ENCODE measurements around the gene TMEM169.
A peak's percentile ranks its signal among the peaks of the same experiment; 100 is the strongest.

The TMEM169 gene

DNA sequence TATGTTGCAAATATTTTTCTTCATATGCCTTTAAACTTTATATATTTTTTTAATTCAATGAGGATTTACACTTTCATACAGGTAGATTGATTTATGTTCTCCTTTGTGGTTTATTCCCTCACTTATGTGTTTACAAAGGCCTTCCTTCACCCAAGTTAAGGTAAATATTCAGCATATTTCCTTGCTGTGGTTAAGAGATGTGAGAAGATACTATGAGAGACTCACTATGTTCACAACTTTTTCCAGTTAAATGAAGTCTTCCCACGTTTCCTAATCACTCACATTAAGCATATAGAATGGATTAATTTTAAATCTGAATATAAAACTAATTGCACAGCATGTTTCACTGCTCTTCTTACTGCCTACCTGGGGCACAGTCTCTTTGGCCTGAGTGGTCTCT is 707 bp upstream of the TMEM169 start:
- no peaks in the 10 kb centered on the region for H3K36me3 ChIP-seq (ENCODE audit: control insufficient read depth, low read length)
- no peak for TF ChIP-seq EZH2phosphoT487 (IDR thresholded peaks at IDR 0.05; ENCODE audit: borderline replicate concordance, low read length)
- TF ChIP-seq, protein P1, sequence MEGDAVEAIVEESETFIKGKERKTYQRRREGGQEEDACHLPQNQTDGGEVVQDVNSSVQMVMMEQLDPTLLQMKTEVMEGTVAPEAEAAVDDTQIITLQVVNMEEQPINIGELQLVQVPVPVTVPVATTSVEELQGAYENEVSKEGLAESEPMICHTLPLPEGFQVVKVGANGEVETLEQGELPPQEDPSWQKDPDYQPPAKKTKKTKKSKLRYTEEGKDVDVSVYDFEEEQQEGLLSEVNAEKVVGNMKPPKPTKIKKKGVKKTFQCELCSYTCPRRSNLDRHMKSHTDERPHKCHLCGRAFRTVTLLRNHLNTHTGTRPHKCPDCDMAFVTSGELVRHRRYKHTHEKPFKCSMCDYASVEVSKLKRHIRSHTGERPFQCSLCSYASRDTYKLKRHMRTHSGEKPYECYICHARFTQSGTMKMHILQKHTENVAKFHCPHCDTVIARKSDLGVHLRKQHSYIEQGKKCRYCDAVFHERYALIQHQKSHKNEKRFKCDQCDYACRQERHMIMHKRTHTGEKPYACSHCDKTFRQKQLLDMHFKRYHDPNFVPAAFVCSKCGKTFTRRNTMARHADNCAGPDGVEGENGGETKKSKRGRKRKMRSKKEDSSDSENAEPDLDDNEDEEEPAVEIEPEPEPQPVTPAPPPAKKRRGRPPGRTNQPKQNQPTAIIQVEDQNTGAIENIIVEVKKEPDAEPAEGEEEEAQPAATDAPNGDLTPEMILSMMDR (IDR thresholded peaks at IDR 0.05; ENCODE audit: low read depth, low read length, poor library complexity, severe bottlenecking) = no peak
- no peaks in the 10 kb centered on the region for H3F3A ChIP-seq (ENCODE audit: control insufficient read depth, insufficient read depth)
- H3K79me2 ChIP-seq (ENCODE audit: control insufficient read depth, low read length) = no peaks in the 10 kb centered on the region
- peaks cover 4% of the 10 kb centered on the region; the same call in 1 of the 2 replicates for H3K4me1 ChIP-seq (ENCODE audit: control insufficient read depth, low read length)
- no peak overlapping the region for H3K27ac ChIP-seq (ENCODE audit: low read depth, low read length)
- H3K4me3 ChIP-seq (ENCODE audit: low read length) = no peak overlapping the region
- H3K9me3 ChIP-seq (ENCODE audit: control insufficient read depth, insufficient read depth, low read length) = no peaks in the 10 kb centered on the region
- no peaks in the 10 kb centered on the region for H4K20me1 ChIP-seq (ENCODE audit: control insufficient read depth, insufficient read depth, low read depth, low read length)
- no peaks in the 10 kb centered on the region for H3K9me2 ChIP-seq (replicated peaks; ENCODE audit: control insufficient read depth, low read length)
- H3K4me2 ChIP-seq (ENCODE audit: low read length) = peak overlapping the region; percentile 47
- peaks cover 29% of the 10 kb centered on the region for H3K27me3 ChIP-seq (ENCODE audit: control insufficient read depth, low read length)

- Histone ChIP-seq H3K9me2 (replicated peaks; ENCODE audit: control insufficient read depth, low read length) (no peaks in the 10 kb centered on the region), H3K9me3 (ENCODE audit: control insufficient read depth, insufficient read depth, low read length) (no peaks in the 10 kb centered on the region), H4K20me1 (ENCODE audit: control insufficient read depth, insufficient read depth, low read depth, low read length) (no peaks in the 10 kb centered on the region), H3K27me3 (ENCODE audit: control insufficient read depth, low read length) (peaks cover 29% of the 10 kb centered on the region), H3K27ac (ENCODE audit: low read depth, low read length) (no peak overlapping the region), H3K4me2 (ENCODE audit: low read length) (peak overlapping the region; percentile 47; the same call in 1 of the 2 replicates), H3K4me3 (ENCODE audit: low read length) (peak overlapping the region; percentile 52), H3K79me2 (ENCODE audit: control insufficient read depth, low read length) (no peaks in the 10 kb centered on the region), H3K4me1 (ENCODE audit: control insufficient read depth, low read length) (peaks cover 4% of the 10 kb centered on the region; the same call in 1 of the 2 replicates), H3K36me3 (ENCODE audit: control insufficient read depth, low read length) (no peaks in the 10 kb centered on the region), H3F3A (ENCODE audit: control insufficient read depth, insufficient read depth) (no peaks in the 10 kb centered on the region)
- no peak for TF ChIP-seq EZH2phosphoT487 (IDR thresholded peaks at IDR 0.05; ENCODE audit: borderline replicate concordance, low read length)
- TF ChIP-seq, protein P1 (IDR thresholded peaks at IDR 0.05; ENCODE audit: low read depth, low read length, poor library complexity, severe bottlenecking) = no peak
Measured at GRCh38 chr2:216082117-216082711, 495 bp downstream of the TMEM169 start.

- H3K4me2 ChIP-seq (ENCODE audit: low read length) = no peak overlapping the region
- H3K27ac ChIP-seq (ENCODE audit: low read depth, low read length) = no peak overlapping the region
- H4K20me1 ChIP-seq (ENCODE audit: control insufficient read depth, insufficient read depth, low read depth, low read length) = no peaks in the 10 kb centered on the region
- H3K9me3 ChIP-seq (ENCODE audit: control insufficient read depth, insufficient read depth, low read length) = no peaks in the 10 kb centered on the region
- no peak overlapping the region for H3K4me3 ChIP-seq (ENCODE audit: low read length)
- no peaks in the 10 kb centered on the region for H3K79me2 ChIP-seq (ENCODE audit: control insufficient read depth, low read length)
- peaks cover 4% of the 10 kb centered on the region; the same call in 1 of the 2 replicates for H3K4me1 ChIP-seq (ENCODE audit: control insufficient read depth, low read length)
- no peaks in the 10 kb centered on the region for H3F3A ChIP-seq (ENCODE audit: control insufficient read depth, insufficient read depth)
- H3K27me3 ChIP-seq (ENCODE audit: control insufficient read depth, low read length) = peaks cover 29% of the 10 kb centered on the region
- TF ChIP-seq EZH2phosphoT487 (IDR thresholded peaks at IDR 0.05; ENCODE audit: borderline replicate concordance, low read length) = no peak
- TF ChIP-seq, protein P1 (IDR thresholded peaks at IDR 0.05; ENCODE audit: low read depth, low read length, poor library complexity, severe bottlenecking) = no peak
- H3K36me3 ChIP-seq (ENCODE audit: control insufficient read depth, low read length) = no peaks in the 10 kb centered on the region
- no peaks in the 10 kb centered on the region for H3K9me2 ChIP-seq (replicated peaks; ENCODE audit: control insufficient read depth, low read length)
Measured at GRCh38 chr2:216082805-216083204, 1.1 kb downstream of the TMEM169 start.
